Stimulated activated CD4-positive, alpha-beta T cell treated with anti-CD3 and anti-CD28 coated beads, Interleukin-4, amount 100 ng/mL, for 24 hours (primary cell): Measurements from ENCODE around the gene PARS2.

Experiments used
- DNase-seq: peaks from one replicate; pipeline ENCODE4 v3.0.0-alpha.2; 2020

The PARS2 gene

GRCh38 chr1:54764133-54764921 lies at the start of gene PARS2:
Gene PARS2 (minus strand): TSS chr1:54764523. CDS start chr1:54759161, 5,362 bp downstream.
- peak; percentile 96 for DNase-seq

GRCh38 chr1:54814126-54814498 lies 49.8 kb upstream of the PARS2 start:
- DNase-seq: no peak

- DNase-seq: no peak
Measured at GRCh38 chr1:54813485-54814125, 49.3 kb upstream of the PARS2 start.

GRCh38 chr1:54812801-54813484 lies 48.6 kb upstream of the PARS2 start:
- no peak for DNase-seq

- DNase-seq: no peak
Measured at GRCh38 chr1:54811739-54812655, 47.7 kb upstream of the PARS2 start.

GRCh38 chr1:54811066-54811465 lies 46.7 kb upstream of the PARS2 start:
- no peak for DNase-seq

- DNase-seq: peak; percentile 74
Measured at GRCh38 chr1:54810153-54810942, 46.0 kb upstream of the PARS2 start.

GRCh38 chr1:54809496-54810074 lies 45.3 kb upstream of the PARS2 start:
- DNase-seq: no peak

GRCh38 chr1:54808443-54809207 lies 44.3 kb upstream of the PARS2 start:
- DNase-seq: no peak

- no peak for DNase-seq
Measured at GRCh38 chr1:54807756-54808155, 43.4 kb upstream of the PARS2 start.

GRCh38 chr1:54806931-54807611 lies 42.7 kb upstream of the PARS2 start:
- DNase-seq: no peak

GRCh38 chr1:54805981-54806381 lies 41.7 kb upstream of the PARS2 start:
- no peak for DNase-seq

- no peak for DNase-seq
Measured at GRCh38 chr1:54805466-54805865, 41.1 kb upstream of the PARS2 start.

- peak; percentile 43 for DNase-seq
Measured at GRCh38 chr1:54804471-54805132, 40.3 kb upstream of the PARS2 start.

- no peak for DNase-seq
Measured at GRCh38 chr1:54803761-54804470, 39.6 kb upstream of the PARS2 start.

- DNase-seq: peak; percentile 72
Measured at GRCh38 chr1:54800899-54801759, 36.8 kb upstream of the PARS2 start, which contains the start of gene TTC22. Gene TTC22 (minus strand): TSS chr1:54801323. CDS start chr1:54801163, 160 bp downstream.

- DNase-seq: no peak
Measured at GRCh38 chr1:54800041-54800898, 35.9 kb upstream of the PARS2 start.
